Effector CD4-positive, alpha-beta T cell (primary cell): Measurements from ENCODE around the gene EDIL3.

Experiments used
- DNase-seq: peaks from one replicate; pipeline ENCODE4 v3.0.0-alpha.2; 2020

Gene EDIL3

DNA sequence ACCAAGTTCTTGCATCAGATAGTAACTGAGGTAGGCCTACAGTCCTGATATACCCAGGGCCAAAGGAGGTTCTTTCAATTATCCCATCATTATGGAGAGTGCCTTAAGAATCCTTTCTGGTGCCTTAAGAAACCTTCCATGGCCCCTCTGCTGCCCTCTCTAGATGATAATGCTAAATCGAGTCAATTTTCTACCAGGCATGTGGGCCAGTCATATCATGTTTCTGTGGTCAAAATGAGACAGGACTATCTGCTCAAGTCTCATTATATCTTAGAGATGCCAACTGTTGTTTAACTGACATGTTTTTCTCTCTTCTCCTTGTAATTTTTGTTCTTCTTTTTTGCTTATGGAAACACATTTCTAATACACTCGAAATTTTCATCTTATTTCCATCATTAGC lies 127.6 kb downstream of the EDIL3 start:
- no peak for DNase-seq

DNA sequence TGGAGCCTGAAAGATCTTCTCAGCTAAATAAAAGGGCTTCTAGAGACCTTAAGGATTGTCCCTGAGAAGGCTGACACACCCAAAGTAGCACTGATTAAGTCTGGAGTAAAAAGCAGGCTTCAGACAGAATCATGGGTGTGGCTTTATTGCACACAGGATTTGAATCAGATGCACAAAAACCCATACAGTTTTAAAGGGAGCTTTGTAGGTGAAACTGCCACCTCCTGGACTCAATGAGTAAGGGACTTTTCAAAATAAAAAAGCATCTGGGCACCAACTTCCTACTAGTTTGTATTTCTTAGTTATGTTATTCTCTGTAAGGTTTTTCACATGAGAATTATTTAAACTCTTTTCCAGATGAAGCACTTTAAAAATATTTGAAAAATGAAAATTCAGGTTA lies 129.4 kb downstream of the EDIL3 start:
- no peak for DNase-seq

DNA sequence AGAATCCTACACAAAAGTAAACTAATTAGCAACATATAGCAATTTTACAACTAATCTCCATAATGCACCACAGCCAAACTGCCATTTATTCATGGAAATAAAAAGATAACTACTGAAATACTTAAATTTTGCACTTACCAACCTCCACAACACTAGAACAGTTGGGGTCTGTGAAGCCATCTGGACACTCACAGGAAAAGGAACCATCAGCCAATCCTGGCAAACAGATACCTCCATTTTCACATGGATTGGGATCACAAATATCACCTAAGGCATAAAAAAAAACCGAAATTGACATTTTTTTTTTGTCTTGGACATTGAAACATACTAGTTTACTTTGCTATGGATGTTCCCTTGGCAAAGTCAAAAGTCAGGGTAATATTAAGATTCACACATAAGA lies 130.7 kb downstream of the EDIL3 start:
- DNase-seq = no peak

DNA sequence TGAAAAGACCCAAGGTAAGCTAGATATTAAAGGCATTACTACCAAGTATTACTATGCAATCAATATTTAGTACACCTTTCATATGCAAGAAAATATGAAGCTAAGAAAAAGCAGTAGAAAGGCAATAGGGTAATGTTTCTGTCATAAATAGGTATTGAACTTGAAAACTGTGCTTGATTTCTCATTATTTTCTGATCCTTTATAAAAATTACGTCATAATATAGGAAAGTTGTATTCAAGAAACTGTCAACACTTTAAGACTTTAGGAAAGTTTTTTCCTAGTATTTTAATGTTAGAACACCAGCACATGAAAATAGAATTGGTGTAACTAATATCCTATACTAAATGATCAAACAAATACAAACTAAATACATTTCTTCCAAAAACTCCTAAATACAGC lies 133.2 kb downstream of the EDIL3 start:
- DNase-seq = no peak

DNA sequence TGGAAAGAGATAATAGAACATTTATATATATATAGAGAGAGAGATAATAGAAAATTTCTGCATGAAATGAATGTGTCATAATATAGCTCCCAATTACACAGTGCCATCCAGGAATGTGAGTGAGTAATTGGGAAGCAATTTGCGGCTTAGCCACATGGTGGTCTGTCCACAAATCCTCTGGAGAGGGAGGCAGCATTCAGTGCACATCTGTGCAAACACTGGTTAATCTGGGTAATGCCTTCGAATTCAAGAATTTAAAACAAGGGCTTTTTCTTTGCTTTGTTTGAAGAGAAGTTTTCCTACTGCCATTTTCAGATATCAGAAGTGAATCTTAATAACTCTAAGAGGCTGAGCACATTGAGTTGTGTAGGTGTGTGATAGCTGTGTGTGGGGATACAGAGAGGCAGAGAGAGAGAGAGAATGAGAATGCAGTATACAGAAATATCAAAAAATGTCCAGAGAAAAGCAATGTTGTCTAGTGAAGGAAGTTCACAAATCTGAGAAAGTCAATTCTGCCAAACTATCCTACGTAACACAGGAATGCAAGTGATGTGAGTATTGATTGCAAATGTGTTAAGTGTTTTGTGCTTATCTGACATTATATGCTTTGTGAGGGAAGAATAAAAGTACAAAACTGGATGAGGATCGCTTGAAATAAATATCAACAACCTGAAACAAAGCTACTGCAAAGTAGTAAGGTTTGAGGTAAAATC lies 134.6 kb downstream of the EDIL3 start:
- no peak for DNase-seq

DNA sequence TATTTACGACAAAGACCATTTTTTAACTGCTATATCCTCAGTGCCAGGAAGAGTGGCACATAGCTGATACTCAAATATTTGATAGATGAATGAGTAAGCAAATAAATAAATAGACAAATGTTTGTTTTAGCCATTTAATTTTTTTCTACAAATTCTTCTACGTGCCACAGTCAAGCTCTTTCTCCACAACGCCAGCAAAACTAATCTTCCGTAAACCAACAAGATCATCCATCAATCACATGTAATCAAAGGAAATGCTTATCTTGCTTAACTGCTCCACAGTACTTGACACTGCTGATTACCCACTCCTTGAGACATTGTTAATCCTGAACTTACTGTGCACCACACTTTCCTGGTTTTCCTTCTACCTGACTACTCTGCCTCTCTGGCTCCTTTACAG lies 136.7 kb downstream of the EDIL3 start:
- no peak for DNase-seq

DNA sequence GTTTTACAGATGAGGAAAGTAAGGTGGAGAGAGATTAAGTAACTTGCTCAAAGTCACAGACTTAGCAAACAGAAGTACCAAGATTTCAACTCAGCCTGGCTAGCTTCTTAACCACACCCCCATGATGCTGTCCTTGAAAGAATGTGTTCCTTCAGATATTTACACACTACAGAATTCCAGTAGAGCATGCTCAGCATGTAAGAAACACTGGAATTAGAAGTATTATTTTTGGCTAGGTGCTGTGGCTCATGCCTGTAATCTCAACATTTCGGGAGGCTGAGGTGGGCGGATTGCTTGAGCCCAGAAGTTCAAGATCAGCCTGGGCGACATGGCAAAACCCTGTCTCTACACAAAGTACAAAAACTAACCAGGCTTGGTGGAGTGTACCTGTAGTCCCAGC lies 142.4 kb downstream of the EDIL3 start:
- no peak for DNase-seq

DNA sequence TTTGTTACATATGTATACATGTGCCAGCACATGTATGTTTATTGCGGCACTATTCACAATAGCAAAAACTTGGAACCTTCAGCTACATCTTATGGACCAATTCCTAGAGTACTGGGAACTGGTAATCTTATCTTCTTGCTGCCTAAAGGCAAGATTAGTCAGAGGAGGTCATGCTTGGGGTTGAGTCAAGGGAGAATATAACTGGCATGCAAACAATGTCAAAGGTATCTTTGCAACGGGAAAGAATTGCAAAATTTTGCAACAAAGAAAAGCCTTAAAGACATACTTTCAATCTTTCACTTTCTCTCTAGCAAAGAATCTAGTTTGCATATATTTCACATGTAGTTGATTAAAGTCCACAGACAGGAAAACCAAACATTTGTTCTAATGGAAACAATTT lies 145.2 kb downstream of the EDIL3 start:
- DNase-seq = no peak

DNA sequence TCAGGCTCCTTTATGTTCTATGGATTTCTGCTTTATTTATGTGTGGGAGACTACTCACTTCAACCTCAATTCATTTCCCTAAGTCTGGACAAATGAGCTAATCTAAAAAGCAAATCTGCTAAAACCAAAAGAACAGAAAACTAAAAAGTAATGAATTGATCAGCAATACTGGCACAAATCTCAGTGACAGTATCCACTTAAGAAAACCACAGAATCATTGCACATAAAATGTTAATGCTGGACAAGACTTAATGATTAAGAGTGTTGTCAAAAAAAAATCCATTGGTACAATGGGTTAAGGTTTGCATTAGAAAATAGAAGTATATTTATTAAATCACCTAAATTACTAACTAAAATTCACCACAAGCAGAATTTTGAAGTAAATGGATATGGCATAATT lies 147.6 kb downstream of the EDIL3 start:
- no peak for DNase-seq

DNA sequence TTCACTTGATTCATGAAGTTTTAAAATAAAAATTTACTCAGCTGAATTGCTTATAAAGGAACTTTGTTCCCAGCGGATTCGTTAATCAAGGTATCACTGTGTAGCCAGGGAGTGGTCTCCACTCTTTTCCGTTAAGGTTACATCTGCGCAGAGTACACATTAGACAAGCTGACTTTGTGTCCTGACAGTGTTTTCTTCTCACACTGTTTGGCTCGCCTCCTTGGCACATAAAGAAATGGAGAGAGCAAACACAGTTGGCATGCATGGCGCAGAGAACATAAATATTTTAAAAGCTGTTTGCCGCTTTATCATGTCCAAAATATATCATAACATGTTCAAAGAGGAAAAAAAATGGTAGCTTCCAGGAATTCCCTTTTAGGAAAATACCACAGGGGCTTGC lies 153.2 kb downstream of the EDIL3 start:
- DNase-seq = no peak

DNA sequence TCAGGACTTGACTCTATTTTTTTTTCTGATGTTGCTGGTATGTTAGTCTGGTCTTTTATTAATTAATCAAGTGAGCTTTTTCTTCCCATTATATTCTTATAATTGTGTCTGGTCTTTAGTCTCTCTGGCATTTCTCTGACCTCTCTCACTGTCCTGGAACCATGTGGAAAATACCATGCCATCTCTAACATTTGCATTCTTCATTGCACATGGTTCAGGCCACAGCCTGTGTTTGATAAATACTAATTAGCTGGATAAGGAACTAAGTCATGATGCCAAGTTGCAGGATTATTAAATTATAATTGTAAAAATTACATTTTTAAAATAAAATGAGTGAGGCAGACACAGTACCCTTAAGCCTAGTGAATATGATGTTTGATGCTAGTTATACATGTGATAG lies 155.6 kb downstream of the EDIL3 start:
- no peak for DNase-seq

DNA sequence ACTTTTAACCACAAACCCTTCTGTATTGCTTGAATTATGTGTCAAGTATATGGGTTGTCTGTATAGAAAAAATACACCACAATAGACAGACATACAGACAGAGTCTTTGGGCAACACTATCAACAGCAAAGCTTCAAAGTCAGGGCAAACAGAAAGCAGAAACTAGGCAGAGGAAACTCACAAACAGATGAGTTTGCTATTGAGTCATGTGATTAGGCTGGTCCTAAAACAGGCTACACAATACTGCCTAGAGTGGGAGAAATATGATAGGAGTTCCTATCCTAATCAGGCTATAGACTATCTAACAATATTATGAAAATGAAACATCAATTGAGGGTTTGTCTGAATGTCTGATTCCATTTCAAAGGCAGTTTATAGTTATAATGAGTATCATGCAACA lies 156.4 kb downstream of the EDIL3 start:
- DNase-seq = no peak

DNA sequence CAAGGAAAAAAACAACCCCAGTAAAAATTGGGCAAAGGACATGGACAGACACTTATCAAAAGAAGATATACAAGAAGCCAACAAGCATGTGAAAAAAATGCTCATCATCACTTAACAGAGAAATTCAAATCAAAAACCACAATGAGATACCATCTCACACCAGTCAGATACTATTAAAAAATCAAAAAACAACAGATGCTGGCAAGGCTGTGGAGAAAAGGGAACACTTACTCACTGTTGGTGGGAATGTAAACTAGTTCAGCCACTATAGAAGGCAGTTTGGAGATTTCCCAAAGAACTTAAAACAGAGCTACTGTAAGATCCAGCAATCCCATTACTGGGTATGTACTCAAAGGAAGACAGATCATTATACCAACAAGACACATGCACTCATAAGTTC lies 157.4 kb downstream of the EDIL3 start:
- no peak for DNase-seq

DNA sequence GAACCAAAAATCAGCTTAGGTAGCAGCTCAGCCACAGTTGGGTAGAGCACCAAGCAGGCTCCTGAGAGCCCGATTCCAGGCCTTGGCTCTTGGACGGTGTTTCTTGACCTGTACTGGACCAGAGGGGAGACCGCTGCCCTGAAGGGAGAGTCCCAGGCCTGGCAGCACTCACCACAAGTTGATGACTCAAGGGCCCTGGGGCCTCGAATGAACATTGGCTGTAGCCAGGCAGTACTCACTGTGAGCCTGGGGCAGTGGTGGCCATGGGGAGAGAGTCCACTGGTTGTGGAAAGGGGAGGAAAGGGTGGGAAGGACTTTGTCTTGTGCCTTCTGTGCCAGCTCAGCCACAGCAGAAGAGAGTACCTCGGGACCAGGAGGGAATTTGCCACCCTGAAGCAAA lies 166.1 kb downstream of the EDIL3 start:
- no peak for DNase-seq

DNA sequence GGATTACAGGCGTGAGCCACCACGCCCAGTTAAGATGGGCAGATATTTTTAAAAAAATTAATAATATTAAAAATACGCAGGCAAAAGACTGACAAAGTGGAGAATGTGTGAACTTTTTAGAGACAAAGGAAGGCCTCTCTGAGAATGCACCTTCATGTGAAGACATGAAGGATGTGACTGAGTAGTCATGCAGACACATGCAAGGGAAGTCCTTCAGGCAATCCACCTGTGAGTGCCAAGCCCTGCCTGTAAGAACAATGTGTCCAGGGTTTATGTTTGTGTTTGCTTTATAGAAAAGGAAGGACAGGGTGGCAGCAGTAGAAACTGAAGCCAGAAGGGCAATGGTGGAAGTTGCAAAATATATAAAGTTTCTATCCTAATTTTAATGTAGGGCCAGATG lies 169.2 kb downstream of the EDIL3 start:
- no peak for DNase-seq

DNA sequence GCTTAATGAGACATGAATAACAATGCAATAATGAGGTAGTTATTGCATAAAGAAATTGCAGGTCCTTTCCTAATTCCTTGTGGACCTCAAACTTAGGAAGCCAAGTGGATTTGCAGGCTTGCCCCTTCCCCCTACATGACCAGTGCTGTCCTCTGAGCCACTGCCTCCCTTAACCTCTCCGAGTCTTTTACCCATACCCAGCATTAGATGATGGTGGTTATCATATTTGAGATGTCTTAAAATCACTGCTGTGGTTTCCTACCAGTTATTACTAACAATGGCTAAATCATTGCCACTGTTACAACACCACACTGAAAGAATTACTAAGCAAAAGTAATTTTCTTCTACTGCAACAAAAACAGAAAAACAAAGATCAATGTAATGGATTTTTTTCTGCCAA lies 170.8 kb downstream of the EDIL3 start:
- DNase-seq = no peak

DNA sequence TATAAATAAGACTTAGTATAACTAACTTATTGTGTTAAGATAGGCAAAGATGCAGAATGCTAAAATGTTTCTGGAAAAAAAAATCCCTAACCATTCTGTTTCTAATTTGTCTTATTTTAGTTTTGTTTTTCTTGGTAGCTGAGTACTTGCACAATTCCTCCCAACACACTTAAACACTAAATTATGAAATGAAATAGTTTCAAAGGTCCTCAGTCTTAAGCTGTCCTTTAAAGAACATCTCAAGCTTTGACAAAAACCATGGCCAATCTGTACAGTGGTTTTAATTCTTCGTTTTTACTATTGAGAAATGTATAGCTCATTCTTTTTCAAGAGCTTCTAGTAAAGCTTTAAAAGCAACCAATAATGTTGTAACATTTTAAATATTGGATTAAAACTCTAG lies 171.5 kb downstream of the EDIL3 start:
- no peak for DNase-seq

DNA sequence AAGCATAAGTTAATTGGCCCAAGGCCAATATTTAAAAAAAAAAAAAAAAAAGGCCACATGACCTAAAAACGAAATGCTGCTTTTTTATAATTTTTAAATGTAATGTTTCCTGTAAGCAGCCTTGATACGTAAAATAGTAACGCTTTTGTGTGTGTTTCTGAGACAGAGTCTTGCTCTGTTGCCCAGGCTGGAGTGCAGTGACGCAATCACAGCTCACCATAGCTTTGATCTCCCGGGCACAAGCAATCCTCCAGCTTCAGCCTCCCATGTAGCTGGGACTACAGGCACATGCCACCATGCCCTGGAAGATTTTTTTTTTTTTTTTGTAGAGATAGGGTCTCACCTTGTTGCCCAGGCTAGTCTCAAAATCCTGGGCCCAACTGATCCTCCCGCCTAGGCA lies 179.9 kb downstream of the EDIL3 start:
- DNase-seq = no peak

DNA sequence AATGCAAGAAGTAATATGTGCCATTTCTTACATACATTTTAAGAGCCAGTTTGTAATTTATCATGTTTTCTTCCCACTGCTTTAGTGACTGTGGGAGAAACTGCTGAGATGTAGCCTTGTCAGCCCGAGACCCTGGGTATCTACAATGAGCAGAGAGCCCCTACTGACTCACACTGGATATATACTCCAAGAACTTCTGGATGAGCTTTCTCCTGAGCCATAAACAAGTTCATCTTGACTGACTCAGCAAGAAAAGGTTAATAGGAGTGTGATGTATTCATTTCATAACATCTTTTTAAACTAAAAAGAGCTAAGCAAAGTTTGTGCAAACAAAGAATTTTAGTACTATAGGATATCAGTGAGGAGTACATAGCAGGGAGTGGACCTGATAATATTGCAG lies 182.5 kb downstream of the EDIL3 start:
- no peak for DNase-seq

DNA sequence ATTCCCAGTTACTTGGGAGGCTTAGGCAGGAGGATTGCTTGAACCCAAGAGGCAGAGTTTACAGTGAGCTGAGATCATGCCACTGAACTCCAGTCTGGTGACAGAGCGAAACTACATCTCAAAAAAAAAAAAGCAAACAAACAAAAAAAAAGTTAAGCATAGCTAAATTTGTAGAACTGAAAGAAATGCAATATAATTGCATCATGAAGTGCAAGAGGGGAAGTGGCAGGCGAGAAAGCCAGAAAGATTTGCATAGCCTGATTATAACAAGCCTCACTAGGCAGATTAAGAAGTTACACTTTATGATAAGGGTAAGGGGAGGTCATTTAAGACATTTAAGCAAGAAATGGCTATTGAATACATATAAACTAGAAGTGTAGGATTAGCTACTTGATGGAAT lies 187.1 kb downstream of the EDIL3 start:
- no peak for DNase-seq

DNA sequence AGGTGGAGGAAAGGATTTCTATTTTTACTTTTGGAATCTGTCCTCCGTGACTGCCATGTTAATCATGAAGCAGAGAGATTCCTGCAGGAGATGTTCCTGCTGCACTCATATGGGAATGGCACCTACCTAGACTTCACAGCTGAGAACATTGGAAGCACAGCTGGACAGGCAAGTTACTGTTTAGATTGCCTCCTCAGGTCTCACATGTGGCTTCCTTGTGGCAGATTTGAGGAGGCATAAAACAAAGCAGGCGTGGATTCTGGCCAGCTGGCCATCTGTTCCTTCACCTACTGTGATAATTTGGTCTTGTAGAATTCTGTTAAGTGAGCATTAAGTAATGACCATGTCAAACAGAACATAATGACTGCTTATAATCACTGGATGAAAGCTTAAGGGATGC lies 193.4 kb downstream of the EDIL3 start:
- no peak for DNase-seq

DNA sequence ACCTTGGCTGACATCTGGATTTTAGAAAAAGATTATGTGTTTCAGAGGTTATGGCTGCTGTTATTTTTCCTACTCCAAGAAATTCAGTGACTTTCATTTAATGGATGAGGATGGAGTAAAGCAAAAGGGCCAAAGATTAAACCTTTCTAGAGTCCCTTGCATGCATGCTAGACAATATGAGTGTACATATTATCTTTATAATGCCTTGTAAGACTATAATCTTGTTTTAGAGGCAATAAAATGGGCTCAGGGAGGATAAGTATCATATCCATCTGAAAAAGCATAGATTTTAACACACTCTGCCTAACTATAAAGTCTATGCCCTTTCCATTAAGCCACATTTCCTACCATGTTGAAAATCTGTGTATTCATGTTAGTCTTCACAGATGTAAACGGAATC lies 199.8 kb downstream of the EDIL3 start:
- no peak for DNase-seq

DNA sequence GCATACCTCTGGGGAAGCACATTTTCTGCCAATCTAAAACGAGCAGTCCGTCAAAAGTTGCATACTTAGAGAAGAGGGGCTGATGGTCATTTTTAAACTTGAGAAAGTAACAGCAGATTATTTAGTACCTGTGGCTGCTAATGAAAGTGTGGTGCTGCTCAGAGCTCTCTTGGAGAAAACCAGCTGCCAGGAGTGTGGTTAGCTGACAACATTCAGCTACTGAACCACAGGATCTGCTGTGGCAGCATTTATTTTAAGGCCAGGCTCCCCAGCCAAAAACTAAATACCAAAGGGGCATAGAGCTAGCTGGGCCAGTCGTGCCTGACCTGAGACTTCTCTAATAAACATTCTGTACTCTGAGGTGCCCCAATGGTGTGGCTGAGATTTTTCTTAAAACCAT lies 203.6 kb downstream of the EDIL3 start:
- DNase-seq = no peak

DNA sequence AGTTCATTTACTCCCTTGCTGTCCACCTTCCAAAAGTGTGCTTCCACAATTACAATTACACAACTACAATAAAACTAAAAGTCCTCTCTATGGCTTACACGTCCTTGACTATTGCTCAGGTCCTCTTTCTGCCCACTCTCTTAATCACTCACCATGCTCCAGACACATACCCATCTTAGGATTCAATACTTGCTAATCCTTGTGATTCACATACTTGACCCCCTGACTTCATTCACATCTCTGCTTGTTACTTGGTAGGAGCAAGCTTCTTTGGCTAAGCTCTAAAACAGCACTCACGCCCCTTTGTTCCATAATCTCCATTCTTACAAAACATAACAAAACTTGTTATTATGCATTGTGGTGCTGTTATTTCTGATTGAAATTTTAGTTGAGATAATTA lies 215.8 kb downstream of the EDIL3 start:
- DNase-seq = no peak

DNA sequence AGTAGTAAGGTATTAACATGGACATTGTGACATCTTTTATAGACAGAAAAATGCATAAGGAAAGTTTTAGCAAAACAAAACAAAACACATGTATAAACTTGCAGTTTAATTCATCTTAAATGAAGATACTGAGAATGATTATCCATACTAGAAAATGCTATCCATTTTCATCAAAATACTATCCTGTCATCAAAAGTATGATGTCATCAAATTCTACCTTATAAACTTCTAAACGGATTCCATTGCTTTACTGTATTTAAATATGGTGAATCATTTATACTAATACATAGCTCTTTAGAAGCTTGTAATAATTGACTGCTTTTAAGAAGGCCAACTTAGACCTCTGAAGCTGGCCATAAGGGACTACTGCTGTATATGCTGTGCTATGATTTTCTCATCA lies 221.0 kb downstream of the EDIL3 start:
- DNase-seq = no peak

DNA sequence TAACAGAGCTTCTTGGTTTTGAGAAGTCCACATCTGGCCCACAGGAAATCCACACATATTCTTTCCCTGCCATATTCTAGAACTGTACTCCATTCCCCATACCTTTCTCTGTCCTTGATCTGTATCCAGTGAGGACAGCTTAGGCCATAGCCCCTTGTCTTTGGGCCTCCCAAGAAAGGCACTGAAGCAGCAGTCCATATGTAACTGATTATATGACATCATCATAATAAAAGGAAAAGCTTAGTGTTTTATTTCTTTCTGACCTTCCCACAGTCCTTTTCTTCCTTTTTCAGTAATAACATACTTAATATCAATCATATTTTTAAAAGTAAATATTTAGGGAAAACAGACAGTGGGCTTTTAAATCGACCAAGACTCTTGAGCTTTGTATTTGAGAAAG lies 222.0 kb downstream of the EDIL3 start:
- no peak for DNase-seq
